Stimulated activated CD4-positive, alpha-beta T cell treated with anti-CD3 and anti-CD28 coated beads, TNF-alpha, amount 100 ng/mL, for 4 hours (primary cell): Measurements from ENCODE around the gene ITFG1.
"Not testable (repeated sequence)": the region's sequence is repeated elsewhere in the genome, so short reads cannot be mapped to it uniquely, and the experiment has no call there.

ENCODE experiments used
- DNase-seq, 3 experiments: peaks; one replicate each; pipeline ENCODE4 v3.0.0-alpha.2; 2020; ENCODE audit warnings: low read depth in 3 of 3

Gene ITFG1

GRCh38 chr16:47152501-47152900, 308.4 kb downstream of the ITFG1 start:
- DNase-seq = not testable (repeated sequence)

GRCh38 chr16:47150067-47150466, 310.8 kb downstream of the ITFG1 start:
- no peak for DNase-seq

- DNase-seq = no peak
Observed at GRCh38 chr16:47144559-47144877, 316.3 kb downstream of the ITFG1 start.

GRCh38 chr16:47143677-47144558, 316.9 kb downstream of the ITFG1 start, which contains the start of gene NETO2:
Gene NETO2, minus strand, starts transcription at chr16:47143945. Its CDS starts 333 bp downstream, at chr16:47143612.
- peak; percentile 41 to 61 (median 58) for DNase-seq

GRCh38 chr16:47142821-47143676, 317.8 kb downstream of the ITFG1 start:
- peak; percentile 26 to 62 (median 42) for DNase-seq

- DNase-seq = no peak
Observed at GRCh38 chr16:47142486-47142820, 318.4 kb downstream of the ITFG1 start.

- peak; percentile 43 to 68 (median 67) for DNase-seq
Observed at GRCh38 chr16:47141773-47142485, 318.9 kb downstream of the ITFG1 start.

GRCh38 chr16:47140686-47141085, 320.2 kb downstream of the ITFG1 start:
- DNase-seq = no peak

- DNase-seq = no peak
Observed at GRCh38 chr16:47139561-47140185, 321.2 kb downstream of the ITFG1 start.

- not testable (repeated sequence) for DNase-seq
Observed at GRCh38 chr16:47137925-47138324, 322.9 kb downstream of the ITFG1 start.

GRCh38 chr16:47136099-47136842, 324.6 kb downstream of the ITFG1 start:
- no peak for DNase-seq

- no peak for DNase-seq
Observed at GRCh38 chr16:47134550-47134949, 326.3 kb downstream of the ITFG1 start.

- DNase-seq = no peak
Observed at GRCh38 chr16:47132308-47132707, 328.6 kb downstream of the ITFG1 start.

GRCh38 chr16:47129755-47130435, 331.0 kb downstream of the ITFG1 start:
- no peak for DNase-seq

GRCh38 chr16:47127541-47127940, 333.3 kb downstream of the ITFG1 start:
- no peak for DNase-seq

- DNase-seq = no peak
Observed at GRCh38 chr16:47125757-47126156, 335.1 kb downstream of the ITFG1 start.

- no peak for DNase-seq
Observed at GRCh38 chr16:47113130-47113529, 347.7 kb downstream of the ITFG1 start.

- DNase-seq = no peak
Observed at GRCh38 chr16:47110939-47111338, 349.9 kb downstream of the ITFG1 start.

GRCh38 chr16:47109361-47109760, 351.5 kb downstream of the ITFG1 start:
- DNase-seq = no peak
